ENCODE measurements around the gene TELO2. TPM values are rescaled to one million over a fixed set of nuclear protein-coding genes. Genes with fewer than 3 reads are reported as not detected.

TELO2 gene
- total RNA-seq, 4 donors from 2014 or later: 37.1 to 84.6 (median 45.3) TPM

DNA sequence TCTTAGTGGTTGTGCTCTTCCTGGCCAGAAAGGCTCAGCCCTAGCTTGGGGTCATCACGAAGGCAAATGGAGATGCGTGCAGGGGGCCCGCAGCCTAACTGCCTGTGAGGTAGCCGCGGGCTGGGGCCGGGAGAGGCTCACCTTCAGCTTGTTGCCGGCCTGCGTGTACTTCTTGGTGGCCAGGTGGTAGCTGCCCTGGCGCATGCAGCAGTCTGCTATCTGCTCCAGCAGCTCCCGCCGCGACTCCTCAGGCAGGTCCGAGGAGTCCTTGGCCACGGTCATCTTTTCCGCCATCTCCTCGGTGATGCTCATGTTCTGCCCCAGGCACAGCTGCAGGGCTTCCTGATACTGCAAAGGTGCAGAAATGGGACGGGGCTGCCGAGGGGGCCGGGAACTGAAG, 27.3 kb downstream of the TELO2 start:
- no peak overlapping the region for H3K27ac ChIP-seq
- peaks cover 0 to 1% (median 0%) of the 10 kb centered on the region in 4 donors for H3K9me3 ChIP-seq
- WGBS, 2 donors: 90 to 95% methylated on average over 11 to 19 of the region's 19 CpGs
- H3K27me3 ChIP-seq: no peaks in the 10 kb centered on the region
- H3K36me3 ChIP-seq: peaks cover 0 to 90% (median 0%) of the 10 kb centered on the region in 3 donors
- TF ChIP-seq POLR2A (IDR thresholded peaks at IDR 0.05): no peak
- TF ChIP-seq, protein P1, sequence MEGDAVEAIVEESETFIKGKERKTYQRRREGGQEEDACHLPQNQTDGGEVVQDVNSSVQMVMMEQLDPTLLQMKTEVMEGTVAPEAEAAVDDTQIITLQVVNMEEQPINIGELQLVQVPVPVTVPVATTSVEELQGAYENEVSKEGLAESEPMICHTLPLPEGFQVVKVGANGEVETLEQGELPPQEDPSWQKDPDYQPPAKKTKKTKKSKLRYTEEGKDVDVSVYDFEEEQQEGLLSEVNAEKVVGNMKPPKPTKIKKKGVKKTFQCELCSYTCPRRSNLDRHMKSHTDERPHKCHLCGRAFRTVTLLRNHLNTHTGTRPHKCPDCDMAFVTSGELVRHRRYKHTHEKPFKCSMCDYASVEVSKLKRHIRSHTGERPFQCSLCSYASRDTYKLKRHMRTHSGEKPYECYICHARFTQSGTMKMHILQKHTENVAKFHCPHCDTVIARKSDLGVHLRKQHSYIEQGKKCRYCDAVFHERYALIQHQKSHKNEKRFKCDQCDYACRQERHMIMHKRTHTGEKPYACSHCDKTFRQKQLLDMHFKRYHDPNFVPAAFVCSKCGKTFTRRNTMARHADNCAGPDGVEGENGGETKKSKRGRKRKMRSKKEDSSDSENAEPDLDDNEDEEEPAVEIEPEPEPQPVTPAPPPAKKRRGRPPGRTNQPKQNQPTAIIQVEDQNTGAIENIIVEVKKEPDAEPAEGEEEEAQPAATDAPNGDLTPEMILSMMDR (IDR thresholded peaks at IDR 0.05): no peak
- no peak for TF ChIP-seq EP300 (IDR thresholded peaks at IDR 0.05)
- DNase-seq (ENCODE audit: low spot score in 2 of 2): no peak
- H3K4me3 ChIP-seq: no peak overlapping the region
- no peaks in the 10 kb centered on the region for H3K4me1 ChIP-seq

DNA sequence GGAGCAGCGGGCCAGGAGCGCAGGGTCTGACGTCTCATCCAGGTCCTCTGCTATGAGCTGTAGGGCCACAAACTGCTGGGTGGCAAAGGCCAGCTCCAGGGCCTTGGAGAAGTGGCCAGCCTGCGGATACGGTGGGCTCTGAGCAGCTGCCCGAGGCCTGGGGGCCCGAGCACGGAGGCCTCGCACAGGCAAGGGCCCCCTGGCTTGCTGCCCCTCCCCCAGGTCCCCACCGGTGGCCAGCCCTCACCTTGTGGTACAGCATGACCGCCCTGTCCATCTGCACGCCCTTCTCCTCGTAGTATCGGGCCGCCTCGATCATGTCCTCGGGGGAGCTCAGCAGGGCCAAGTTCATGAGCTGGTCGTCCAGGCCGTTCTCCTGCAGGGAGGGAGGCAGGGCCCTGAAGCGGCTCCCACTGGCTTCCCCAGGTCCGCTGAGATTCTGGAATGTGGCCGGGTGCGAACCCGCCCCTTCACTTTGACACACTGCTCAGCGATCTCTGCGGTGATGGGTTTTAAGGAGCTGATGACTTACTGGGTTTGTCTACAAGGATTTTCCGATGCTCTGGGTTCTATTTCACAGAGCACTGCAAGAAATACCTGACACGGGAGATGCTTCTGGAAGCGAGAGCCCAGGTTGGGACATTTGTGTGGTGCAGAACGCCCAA, 30.6 kb downstream of the TELO2 start:
- Histone ChIP-seq H3K27me3 (no peaks in the 10 kb centered on the region), H3K27ac (no peak overlapping the region), H3K4me1 (peaks cover 0 to 8% (median 0%) of the 10 kb centered on the region in 4 donors), H3K36me3 (peaks cover 0 to 66% (median 0%) of the 10 kb centered on the region in 3 donors), H3K9me3 (no peaks in the 10 kb centered on the region), H3K4me3 (no peak overlapping the region)
- 88 to 90% methylated on average over 18 to 30 of the region's 30 CpGs for WGBS, 2 donors
- no peak for DNase-seq (ENCODE audit: low spot score in 2 of 2)
- TF ChIP-seq, protein P1 (IDR thresholded peaks at IDR 0.05): no peak
- TF ChIP-seq POLR2A (IDR thresholded peaks at IDR 0.05) (no peak), EP300 (IDR thresholded peaks at IDR 0.05) (no peak)

DNA sequence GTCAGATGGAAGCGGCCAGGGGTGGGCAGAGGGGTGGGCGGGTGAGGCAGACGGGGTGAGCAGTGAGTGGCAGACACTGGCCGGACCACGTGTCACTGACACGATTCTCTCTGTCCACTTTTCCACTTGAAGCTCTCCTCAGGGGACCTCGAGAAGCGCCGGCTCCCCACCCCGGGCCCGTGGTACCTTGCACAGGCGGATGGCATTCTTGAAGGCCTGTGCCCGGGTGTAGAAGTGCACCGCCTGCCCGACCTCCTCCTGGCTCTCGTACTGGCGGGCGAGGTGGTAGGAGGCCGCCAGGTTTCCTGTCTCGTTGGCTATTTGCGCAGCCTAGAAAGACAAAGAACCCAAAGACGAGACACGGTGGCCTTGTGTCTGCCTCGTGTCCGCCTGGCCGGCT, 31.2 kb downstream of the TELO2 start:
- DNase-seq (ENCODE audit: low spot score in 2 of 2): no peak
- Histone ChIP-seq H3K36me3 (peaks cover 0 to 60% (median 0%) of the 10 kb centered on the region in 3 donors), H3K4me1 (peaks cover 0 to 8% (median 0%) of the 10 kb centered on the region in 4 donors), H3K27me3 (no peaks in the 10 kb centered on the region), H3K27ac (no peak overlapping the region), H3K9me3 (no peaks in the 10 kb centered on the region), H3K4me3 (no peak overlapping the region)
- TF ChIP-seq, protein P1 (IDR thresholded peaks at IDR 0.05): no peak
- TF ChIP-seq POLR2A (IDR thresholded peaks at IDR 0.05): no peak
- 88 to 92% methylated on average over 25 to 26 of the region's 26 CpGs for WGBS, 2 donors

GRCh38 chr16:1525871-1526607, 32.9 kb downstream of the TELO2 start:
- Histone ChIP-seq H3K36me3 (peaks cover 0 to 43% (median 0%) of the 10 kb centered on the region in 3 donors), H3K27ac (no peak overlapping the region), H3K9me3 (no peaks in the 10 kb centered on the region), H3K4me1 (peaks cover 0 to 15% (median 0%) of the 10 kb centered on the region in 4 donors), H3K4me3 (no peak overlapping the region), H3K27me3 (no peaks in the 10 kb centered on the region)
- 88 to 92% methylated on average over 38 to 43 of the region's 44 CpGs for WGBS, 2 donors
- no peak for DNase-seq (ENCODE audit: low spot score in 2 of 2)
- TF ChIP-seq, protein P1 (IDR thresholded peaks at IDR 0.05): no peak
- no peak for TF ChIP-seq EP300 (IDR thresholded peaks at IDR 0.05)
- TF ChIP-seq POLR2A (IDR thresholded peaks at IDR 0.05): no peak
